ENCODE measurements around the gene ZSCAN22.
A peak's percentile ranks its signal among the peaks of the same experiment; 100 is the strongest.
"Not testable (repeated sequence)": the region's sequence is repeated elsewhere in the genome, so short reads cannot be mapped to it uniquely, and the experiment has no call there.

The ZSCAN22 gene

DNA sequence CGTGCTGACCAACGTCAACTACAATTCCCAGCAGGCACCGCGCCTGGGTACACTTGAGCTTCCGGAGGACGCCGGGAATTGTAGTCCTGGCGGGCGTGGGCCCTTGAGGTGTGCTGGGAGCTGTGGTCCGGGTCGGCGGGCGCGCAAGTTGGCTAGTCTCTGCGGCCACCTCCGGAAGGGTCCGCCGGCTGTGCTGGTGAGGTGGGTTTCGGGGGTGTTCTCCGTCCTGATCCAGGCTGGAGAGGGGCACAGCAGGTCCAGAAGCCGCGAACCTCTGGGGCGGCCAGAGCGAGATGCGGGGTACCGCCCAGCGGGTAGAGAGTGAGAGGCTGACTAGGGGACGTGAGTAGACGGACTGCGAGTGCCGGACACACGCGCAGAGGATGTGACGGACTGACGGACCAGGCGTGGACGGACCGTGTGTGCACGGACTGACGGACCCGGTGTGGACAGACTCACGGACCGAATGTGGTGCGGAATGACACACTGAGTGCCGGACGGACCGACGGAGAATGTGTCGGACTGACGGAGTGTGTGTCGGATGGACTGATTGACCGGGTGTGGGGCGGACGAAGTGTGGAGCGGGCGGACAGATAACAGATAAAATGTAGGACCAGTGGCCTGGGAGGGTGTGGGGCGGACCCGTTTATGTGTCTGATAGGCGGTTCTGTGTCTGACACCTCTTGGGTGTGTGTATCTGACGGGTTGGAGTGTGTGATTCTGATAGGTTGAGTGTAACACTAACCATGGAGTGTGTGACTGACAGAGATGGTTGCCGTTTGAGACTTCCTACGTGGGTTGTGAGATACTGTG, at the start of gene ZSCAN22:
TSS of gene ZSCAN22 (plus strand) at position 81 of the 813 bp plus-strand sequence. CDS start 7,809 bp downstream, outside the sequence.
- DNase-seq: peak; percentile 92

DNA sequence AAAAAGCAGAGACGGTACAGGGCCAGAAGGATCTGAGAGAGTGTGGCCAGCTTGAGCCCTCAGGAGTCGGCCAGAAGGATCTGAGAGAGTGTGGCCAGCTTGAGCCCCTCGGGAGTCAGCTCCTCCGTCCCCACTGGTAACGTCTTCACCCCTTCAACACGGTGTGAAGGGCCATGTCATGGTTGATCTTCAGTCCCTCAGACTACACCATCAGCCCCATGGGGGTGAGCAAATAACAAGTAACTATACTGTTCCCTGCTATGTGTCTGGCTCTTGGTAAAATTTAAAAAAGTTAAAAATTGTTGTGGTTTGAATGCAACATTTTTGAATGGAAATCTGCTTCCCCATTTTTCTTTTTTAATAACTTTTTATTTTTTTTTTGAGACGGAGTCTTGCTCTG, 49.6 kb upstream of the ZSCAN22 start:
- no peak for DNase-seq

DNA sequence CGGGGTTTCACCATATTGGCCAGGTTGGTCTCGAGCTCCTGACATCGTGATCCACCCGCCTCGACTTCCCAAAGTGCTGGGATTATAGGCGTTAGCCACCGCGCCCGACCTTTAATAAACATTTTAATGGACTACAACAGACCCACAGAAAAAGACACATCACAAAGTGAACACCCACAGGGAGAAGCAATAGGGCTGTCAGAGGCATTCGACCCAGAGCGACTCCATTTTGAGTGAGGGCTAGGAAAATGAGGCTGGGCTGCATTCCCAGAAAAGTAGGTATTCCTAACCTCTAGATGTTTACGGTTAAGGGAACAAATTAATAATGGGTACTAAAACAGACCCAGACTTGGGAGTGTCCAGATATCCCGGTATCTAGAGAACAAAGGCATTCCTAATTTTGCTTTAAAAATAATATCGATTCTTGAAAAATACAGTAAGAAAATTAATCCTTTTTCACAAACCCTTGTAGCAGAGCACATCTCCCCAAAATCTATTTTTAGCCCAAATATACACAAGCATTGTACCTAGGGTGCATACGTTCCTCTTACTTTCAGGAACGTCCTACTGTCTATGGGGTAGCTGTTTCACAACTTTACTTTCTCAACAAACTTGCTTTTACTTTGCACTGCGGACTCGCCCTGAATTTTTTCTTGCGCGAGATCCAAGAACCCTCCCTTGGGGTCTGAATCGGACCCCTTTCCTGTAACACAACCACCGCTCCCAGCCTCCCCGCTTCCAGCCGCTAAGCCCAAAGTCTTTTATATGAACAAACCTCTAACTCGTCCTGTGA, 48.9 kb upstream of the ZSCAN22 start:
- DNase-seq: no peak

DNA sequence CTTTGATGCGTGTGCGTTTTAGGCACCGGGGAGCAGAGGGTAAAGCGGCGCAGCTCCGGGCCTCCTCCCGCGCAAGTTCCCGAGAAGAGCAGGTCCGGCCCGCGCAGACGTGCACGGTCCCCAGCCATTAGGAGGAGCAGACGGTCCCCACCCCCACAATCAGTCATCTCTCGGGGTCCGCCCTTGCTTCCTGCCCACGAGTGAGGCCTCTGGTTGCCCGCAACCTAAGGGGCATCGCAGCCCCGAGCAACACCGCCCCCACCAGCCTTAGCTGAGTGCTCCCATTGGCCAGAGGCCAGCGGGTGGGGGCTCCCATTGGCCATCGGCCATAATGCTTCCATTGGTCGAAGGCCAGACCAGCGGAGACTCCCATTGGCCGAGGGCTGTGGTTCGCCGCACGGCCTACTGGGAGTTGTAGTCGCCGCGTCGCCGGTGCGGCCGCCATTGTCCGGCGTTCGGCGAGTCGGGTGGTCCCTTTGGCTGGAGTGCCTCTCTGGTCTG, 48.2 kb upstream of the ZSCAN22 start, which contains the start of gene ZNF8:
TSS of gene ZNF8 (plus strand) at position 415 of the 501 bp plus-strand sequence. CDS start 127 bp downstream, outside the sequence.
- peak; percentile 97 for DNase-seq

DNA sequence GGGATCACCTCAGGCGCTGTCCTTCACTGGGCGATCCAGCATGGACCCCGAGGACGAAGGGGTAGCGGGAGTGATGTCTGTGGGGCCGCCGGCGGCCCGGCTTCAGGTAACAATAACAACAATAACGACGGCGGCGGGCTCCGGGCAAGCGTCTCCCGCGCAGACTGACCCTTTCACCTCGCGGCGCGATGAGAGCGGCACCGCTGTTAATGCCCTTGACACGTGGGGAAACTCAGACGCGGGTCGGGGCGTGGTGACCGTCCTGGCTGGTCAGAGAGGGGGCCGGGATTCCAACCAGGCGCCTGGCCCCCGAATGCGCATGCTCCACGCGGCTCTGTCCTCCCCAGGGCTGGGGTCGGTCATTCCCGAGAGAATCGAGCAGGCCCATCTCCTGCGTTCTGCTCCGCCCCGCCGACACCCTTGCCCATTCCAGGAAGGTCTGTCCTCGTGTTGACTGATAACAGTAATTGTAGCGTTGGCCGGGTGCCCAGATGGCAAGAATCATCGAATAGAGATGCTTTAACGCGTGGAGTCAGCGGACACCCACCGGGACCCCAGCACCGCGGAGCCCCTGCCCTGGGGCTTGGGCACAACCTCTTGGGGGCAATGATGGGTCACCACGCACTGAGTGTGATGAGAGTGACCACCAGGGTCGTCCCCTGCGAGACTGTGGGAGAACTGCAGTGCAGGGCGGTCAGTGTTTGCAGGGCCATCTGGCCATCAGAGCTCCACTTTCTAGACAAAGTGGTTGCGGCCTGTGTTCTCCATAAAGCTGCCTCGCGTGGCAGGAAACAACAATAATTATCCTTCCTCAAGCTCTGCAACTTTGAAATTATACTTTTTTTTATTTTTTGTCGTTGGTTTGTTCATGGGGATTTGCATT, 47.5 kb upstream of the ZSCAN22 start:
- peak; percentile 48 for DNase-seq

DNA sequence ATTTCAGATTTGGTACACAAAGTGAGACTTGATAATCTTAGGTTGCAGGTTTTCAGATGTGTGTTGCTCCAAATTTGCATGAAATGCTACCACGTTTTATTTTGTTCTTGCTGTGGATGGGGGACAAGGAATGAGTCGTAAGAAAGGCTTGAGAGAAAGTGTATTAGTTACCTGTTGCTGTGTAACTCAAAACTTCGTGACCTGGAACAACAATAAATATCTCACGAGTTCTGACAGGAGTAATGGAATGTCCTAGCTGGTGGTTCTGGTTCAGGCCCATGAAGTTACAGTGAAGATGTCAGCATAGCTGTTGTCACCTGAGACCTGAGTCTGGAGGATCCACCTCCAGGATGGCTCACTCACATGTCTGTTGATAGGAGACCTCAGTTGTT, 46.9 kb upstream of the ZSCAN22 start:
- no peak for DNase-seq

DNA sequence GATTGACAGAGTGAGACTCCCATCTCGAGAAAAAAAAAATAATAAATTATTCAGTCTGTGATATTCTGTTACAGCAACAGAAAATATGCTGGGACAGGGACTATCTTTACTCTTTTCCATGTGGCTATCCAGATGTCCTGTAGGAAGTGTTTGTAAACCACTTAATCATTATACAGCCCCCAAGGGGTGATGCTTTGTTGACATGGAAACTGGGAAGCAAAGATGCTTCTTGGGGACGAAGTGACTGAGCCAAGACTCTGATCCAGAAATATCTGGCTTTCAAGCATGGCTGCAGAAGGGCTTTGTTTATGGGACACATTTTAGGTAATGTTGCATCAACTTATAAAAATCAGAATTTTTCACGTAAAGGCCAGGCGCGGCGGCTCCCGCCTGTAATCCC, 42.6 kb upstream of the ZSCAN22 start:
- peak; percentile 4 for DNase-seq

DNA sequence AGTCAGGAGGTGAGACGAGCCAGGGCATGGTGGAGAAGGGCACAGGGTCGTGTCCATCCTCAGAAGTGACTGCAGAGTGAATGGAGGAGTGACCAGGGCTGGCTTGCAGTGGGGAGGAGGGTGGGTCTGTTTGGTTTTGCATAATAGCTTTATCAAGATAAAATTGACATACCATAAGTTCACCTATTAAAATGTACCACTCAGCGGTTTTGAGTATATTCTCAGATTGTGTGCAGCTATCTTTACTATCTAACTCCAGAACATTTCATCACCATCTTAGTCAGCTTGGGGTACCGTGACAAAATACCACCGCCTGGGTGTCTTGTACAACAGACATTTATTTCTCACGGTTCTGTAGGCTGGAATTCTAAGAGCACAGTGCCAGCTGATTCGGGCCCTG, 34.9 kb upstream of the ZSCAN22 start:
- no peak for DNase-seq

DNA sequence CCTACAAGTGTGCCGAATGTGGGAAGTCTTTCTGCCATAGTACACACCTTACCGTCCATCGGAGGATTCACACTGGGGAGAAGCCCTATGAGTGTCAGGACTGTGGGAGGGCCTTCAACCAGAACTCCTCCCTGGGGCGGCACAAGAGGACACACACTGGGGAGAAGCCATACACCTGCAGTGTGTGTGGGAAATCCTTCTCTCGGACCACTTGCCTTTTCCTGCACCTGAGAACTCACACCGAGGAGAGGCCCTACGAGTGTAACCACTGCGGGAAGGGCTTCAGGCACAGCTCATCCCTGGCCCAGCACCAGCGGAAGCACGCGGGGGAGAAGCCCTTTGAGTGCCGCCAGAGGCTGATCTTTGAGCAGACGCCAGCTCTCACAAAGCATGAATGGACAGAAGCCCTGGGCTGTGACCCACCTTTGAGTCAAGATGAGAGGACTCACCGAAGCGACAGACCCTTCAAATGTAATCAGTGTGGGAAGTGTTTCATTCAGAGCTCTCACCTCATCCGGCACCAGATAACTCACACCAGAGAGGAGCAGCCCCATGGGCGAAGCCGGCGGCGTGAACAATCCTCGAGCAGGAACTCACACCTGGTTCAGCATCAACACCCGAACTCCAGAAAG, 31.9 kb upstream of the ZSCAN22 start:
- no peak for DNase-seq

DNA sequence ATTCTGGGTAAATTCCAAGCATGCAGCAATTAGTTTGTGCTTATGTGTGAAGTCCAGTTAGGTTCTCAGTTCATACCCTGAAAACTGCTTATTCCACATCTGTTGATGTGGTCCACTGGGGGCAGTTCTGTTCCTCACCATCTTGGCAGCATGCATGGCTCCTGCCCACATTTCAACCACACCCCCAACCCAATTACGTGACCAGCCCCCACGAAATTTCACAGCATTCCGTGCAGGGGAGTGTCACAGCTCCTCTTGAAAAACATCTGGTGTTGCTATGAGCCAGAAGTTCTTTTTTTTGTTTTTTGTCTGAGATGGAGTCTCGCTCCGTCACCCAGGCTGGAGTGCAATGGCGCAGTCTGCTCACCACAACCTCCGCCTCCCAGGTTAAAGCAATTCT, 30.7 kb upstream of the ZSCAN22 start:
- DNase-seq: no peak

DNA sequence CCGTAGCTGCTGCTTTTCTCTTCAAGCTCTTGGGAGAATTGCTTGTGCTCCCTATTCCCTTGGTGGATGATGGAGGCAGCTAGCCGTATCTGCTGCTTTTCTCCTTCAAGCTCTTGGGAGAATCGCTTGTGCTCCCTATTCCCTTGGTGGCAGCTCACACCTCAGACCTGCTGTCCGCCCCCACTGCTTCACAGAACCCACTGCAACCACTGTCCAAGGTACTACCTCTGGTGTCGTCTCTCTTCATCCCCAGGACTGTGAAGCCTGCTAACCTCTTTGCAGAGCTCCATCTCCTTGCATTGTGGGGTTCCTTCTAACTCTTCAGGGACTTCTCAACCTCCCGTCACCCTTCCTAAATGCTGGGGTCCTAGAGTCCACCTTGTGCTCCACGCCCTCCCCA, 26.2 kb upstream of the ZSCAN22 start:
- DNase-seq: no peak

DNA sequence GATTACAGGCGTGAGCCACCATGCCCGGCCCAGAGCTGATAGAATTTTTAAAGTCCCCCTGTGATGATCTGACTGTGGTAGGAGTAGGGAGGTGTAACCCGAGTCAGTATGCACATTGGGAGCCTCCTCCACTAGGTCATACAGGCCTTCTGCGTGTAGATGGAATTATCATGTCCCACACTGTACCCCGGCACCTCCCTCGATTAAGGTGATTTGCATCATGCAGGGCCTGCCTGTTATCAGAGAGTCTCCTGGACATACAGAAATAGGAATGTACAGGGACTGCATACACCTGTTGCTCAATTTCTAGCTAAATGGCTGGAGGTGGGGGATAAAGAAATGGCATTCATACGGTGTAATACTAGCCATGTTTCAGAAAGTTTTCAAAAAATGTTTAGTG, 22.5 kb upstream of the ZSCAN22 start:
- DNase-seq: no peak

DNA sequence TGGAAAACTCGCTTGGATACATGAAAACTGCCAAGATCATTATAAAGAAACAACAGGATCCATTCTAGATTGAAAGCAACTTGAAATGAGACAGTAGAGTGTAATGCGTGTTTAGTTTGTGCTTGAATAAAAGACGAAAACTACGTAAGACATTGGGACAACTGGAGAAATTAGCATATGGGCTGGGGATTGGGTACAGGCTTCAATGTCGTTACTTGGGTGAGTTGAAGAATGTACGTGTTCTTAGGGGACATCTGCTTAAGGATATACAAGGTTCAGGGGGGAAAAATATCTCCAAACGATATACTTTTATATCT, 22.1 kb upstream of the ZSCAN22 start:
- DNase-seq: no peak

DNA sequence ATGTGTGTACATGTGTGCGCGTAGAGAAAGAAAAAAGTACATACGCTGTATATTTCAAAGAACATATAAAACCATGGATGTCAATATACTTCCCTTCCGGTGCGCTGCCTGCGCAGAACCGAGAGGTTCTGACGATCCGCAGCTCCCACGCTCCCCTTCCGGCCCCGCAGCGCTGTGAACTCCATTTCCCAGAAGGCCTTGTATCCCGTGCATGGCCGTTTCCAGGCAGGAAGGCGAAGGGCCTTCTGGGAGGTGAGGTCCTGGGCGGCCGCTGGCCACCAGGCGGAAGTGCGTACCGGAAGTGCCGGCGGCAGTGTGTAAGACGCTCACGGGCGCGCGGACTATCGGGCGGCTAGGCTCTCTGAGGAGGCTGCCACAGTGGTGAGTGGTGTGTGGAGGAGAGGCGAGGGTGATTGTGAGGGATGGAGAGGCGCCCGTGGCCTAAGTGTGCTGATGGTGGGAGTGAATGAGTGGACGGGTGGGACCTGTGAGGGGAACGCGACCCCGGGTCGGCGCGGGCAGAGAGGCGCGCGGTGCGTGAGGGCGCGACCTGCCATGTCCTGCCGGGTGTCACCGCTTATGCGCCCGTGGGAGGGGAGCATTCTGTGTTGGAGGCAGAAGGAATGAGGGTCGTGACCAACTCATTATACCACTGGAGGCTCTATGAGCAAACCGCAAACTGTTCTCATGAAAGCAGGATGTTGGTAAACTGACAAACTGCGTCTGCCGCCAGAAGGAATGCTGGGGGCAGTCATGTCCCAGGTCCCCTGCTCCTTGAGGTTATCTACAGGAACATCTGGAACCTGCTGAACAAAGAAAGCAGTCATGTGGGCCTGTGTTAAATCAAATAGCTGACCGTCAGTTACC, 21.5 kb upstream of the ZSCAN22 start, which contains the start of gene ERVK3-1:
TSS of gene ERVK3-1 (plus strand) at position 313 of the 867 bp plus-strand sequence. CDS start 6,792 bp downstream, outside the sequence.
- DNase-seq: peak; percentile 98

DNA sequence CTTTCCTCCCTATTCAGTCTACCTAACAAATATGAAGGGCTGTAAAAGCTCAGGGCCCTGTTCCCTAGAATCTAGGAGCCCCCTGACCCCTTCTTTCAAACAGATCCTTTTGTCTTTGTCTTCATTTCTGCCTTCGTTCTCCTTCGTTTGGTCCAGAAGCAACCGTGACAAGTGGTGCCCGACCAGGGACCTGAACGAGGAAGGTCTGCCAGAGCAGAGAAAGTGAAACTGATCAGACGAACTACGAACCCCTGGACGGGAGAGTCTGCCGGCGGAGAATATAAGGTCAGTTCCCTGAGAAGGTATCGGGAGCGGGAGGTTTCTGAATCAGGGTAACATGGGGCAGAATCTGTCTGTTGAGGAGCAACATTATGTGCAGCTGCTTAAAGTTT, 20.9 kb upstream of the ZSCAN22 start:
- no peak for DNase-seq

DNA sequence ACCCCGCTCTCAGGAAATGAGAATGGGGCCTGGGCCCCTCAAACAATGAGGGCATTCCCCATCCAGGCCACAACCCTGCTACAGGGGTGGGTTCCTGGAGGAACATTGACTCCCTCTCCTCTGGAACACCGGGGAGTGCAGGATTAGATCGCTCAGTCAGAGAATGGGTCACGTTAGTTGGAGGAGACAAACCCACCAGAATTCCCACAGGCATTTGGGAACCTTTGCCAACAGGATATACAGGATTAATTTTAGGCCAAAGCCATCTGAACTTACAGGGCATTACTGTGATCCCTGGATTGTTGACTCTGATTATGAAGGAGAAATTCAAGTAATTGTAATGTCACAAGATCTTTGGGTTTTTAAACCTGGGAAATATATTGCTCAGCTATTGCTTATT, 19.1 kb upstream of the ZSCAN22 start:
- no peak for DNase-seq

DNA sequence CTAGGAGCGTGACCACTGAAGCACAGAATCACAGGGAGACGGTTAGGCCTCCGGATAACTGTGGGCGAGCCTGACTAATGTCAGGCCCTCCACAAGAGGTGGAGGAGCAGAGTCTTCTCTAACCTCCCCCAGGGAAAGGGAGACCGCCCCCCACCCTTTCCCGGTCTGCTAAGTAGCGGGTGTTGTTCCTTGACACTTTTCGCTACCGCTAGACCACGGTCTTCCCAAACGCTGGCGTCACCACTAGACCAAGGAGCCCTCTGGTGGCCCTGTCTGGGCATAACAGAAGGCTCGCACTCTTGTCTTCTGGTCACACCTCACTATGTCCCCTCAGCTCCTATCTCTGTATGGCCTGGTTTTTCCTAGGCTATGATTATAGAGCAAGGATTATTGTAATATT, 16.1 kb upstream of the ZSCAN22 start:
- not testable (repeated sequence) for DNase-seq

DNA sequence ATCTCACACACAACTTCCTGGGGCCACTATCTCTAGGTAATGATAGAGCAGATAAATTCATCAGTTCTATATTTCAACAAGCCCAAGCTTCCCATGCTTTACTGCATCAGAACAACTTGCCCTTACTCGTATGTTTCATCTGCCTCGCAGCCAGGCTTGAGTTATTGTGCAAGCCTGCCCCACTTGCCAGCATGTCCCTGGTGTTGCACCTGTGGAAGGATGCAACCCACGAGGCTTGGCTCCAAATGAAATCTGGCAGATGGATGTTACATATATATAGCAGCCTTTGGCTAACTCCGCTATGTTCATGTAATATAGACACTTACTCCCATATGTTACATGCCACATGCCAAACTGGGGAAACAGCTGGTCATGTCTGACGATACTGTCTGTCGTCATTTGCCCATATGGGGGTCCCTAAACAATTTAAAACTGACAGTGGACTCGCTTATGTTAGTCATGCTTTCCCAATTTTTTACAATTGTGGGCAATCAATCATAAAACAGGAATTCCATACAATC, 15.4 kb upstream of the ZSCAN22 start:
- peak; percentile 7 for DNase-seq

DNA sequence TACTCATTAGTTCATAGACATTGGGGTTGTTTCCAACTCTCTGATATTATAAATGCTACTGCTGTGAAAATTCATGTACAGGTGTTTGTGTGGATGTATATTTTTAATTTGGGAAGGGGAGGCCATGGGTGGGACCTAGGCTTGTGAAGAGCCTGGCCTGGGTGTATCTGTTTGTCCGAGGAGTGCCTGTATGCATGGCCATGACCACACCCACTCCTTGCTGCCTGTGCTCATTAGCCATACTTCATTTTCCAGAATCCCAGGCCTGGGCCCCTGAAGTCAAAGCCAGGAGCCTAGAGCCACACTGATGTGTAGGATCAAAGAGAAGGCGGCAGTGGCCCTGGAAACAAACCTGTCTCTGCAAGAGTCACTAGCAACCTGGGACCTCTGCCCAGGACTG, 11.2 kb upstream of the ZSCAN22 start:
- DNase-seq: no peak

DNA sequence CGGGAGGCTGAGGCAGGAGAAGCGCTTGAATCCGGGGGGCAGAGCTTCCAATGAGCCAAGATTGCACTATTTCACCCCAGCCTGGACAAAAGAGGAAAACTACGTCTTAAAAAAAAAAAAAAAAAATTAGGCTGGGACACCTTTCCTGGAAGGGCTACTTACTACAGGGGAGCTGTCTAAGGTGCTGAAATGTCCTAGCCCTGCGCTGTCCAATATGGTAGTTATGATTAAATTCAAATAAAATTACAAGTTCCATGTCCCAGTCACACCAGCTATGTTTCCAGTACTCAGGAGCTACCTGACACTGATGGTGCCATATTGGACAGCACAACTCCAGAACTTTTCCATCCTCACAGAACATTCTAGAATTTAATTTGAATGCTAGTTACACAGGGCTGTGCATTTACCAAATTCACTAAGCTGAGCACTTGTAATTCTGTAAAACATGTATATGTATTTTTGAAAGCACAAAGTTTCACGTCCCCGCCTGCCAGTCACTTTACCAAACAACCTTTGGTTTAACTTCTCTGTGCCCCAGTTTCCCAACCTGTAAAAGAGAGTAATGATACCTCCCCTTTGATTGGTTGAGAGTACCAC, 9.2 kb upstream of the ZSCAN22 start:
- DNase-seq: no peak

DNA sequence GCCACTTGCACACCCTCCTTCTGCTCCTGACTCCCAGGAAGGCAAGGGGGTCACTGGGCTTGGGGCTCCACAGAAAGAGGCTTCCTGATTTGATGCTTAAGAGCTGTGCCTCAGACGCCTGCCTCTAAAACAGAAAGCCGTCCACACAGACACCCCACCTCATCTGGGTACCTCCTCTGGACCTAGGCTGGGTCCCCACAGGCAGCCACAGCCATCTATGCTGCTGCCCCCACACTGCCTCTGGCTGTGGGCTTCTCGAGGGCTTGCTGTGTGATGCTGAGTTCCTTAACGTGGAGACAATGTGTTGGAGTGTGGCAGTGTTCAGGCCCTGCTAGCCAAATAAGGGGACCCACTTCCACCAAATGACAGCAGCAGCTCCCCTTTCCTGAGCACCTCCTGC, 8.5 kb upstream of the ZSCAN22 start:
- DNase-seq: no peak

All from NCI-H2171 treated with DMSO at 0.1 percent for 48 hours (cell line).